Neural progenitor cell (in vitro differentiated cells): ENCODE measurements around the gene HDAC4.

Experiments
- EZH2 ChIP-seq: fragments of 200-600 bp; sonication (generic); IDR thresholded peaks from 2 replicates; pipeline ENCODE4 v1.6.1; 2017; ENCODE audit warnings: antibody characterized with exemption, mild to moderate bottlenecking, moderate library complexity
- EZH2phosphoT487 ChIP-seq: fragments of 200-600 bp; sonication (generic); IDR thresholded peaks from 2 replicates; pipeline ENCODE4 v1.6.1; 2017; ENCODE audit warnings: antibody characterized with exemption
- TF ChIP-seq, protein P1 (sequence below): fragments of 200-600 bp; sonication (generic); IDR thresholded peaks from 2 replicates; pipeline ENCODE4 v1.5.1; 2017; ENCODE audit warnings: antibody characterized with exemption, mild to moderate bottlenecking

DNA sequence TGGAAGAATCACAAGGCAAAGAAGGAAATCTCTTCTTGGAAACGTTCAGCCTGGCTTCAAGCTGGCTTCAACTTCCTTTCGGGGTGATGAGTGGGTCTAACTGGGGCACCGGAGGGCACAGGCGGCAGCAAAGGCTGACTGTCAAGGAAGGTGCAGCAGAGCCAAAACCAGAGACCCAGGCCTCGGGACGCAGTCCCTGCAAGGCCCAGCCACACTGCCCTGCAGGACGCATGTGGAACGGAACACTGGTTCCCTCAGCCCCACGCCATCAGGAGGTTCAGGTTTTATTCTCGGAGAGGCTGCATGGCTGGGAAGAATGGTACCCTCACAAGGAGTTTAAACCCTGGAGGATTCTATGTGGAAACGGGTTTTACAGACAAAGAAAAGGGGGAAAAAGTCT lies 165.5 kb downstream of the HDAC4 start:
- TF ChIP-seq, protein P1, sequence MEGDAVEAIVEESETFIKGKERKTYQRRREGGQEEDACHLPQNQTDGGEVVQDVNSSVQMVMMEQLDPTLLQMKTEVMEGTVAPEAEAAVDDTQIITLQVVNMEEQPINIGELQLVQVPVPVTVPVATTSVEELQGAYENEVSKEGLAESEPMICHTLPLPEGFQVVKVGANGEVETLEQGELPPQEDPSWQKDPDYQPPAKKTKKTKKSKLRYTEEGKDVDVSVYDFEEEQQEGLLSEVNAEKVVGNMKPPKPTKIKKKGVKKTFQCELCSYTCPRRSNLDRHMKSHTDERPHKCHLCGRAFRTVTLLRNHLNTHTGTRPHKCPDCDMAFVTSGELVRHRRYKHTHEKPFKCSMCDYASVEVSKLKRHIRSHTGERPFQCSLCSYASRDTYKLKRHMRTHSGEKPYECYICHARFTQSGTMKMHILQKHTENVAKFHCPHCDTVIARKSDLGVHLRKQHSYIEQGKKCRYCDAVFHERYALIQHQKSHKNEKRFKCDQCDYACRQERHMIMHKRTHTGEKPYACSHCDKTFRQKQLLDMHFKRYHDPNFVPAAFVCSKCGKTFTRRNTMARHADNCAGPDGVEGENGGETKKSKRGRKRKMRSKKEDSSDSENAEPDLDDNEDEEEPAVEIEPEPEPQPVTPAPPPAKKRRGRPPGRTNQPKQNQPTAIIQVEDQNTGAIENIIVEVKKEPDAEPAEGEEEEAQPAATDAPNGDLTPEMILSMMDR, result no peak
- TF ChIP-seq EZH2phosphoT487 (no peak), EZH2 (no peak)
